GM21381 (cell line): ENCODE data around the gene FCAMR.

ENCODE experiments used
- ATAC-seq: cut with Tn5 transposase; IDR thresholded peaks from one replicate; pipeline ENCODE4 v1.9.1; 2021; ENCODE audit warnings: mild to moderate bottlenecking, moderate library complexity; ENCODE audit not compliant: unreplicated experiment

FCAMR gene

GRCh38 chr1:206912445-206913095 lies 57.7 kb downstream of the FCAMR start:
- ATAC-seq, result peak; percentile 46

- ATAC-seq, result no peak
Observed at GRCh38 chr1:206911064-206911663, 59.1 kb downstream of the FCAMR start.

GRCh38 chr1:206909883-206910318 lies 60.4 kb downstream of the FCAMR start:
- no peak for ATAC-seq

GRCh38 chr1:206909161-206909882 lies 60.9 kb downstream of the FCAMR start:
- ATAC-seq, result no peak

- ATAC-seq, result no peak
Observed at GRCh38 chr1:206908038-206908437, 62.2 kb downstream of the FCAMR start.
